Muscle of leg (tissue), 11 donors: ENCODE results near the gene CDKAL1. TPM values are rescaled to one million over a fixed set of nuclear protein-coding genes. Genes with fewer than 3 reads are reported as not detected.

Experiments used
- DNase-seq: peaks from one replicate; pipeline ENCODE4 v3.0.0; 2013
- H3K27ac ChIP-seq: one replicate; pipeline ENCODE4 v1.5.1; 2013; ENCODE audit warnings: mild to moderate bottlenecking, low read length, control low read depth
- H3K27me3 ChIP-seq: one replicate; pipeline ENCODE4 v1.6.1; 2013; ENCODE audit warnings: low read length; ENCODE audit not compliant: control insufficient read depth, insufficient read depth
- H3K36me3 ChIP-seq: one replicate; pipeline ENCODE4 v1.6.1; 2013; ENCODE audit warnings: low read length; ENCODE audit not compliant: control insufficient read depth, insufficient read depth
- H3K4me1 ChIP-seq: one replicate; pipeline ENCODE4 v1.6.1; 2013; ENCODE audit warnings: low read length; ENCODE audit not compliant: control insufficient read depth, insufficient read depth
- H3K4me3 ChIP-seq: one replicate; pipeline ENCODE4 v1.5.1; 2013; ENCODE audit warnings: low read length, control low read depth
- H3K9me3 ChIP-seq: replicated peaks from 2 replicates; pipeline ENCODE4 v1.6.1; 2013; ENCODE audit warnings: low read depth, low read length; ENCODE audit not compliant: control insufficient read depth
- WGBS: methylation state at CpG from one replicate; pipeline ENCODE4 v1.1.5; 2013; ENCODE audit warnings: missing lambda C conversion rate; ENCODE audit not compliant: insufficient coverage; 5-methylcytosine and 5-hydroxymethylcytosine counted together
- polyA plus RNA-seq, 8 donors: library from polyadenylated mRNA; unstranded; fragments of 120-200 nt; gene quantifications; one replicate each; pipeline versions ENCODE4 v1.2.1 to v1.2.3, GENCODE V29; 2013; ENCODE audit warnings: inconsistent platforms in 1 of 8, low replicate concordance in 1 of 8; ENCODE audit not compliant: insufficient read length in 8 of 8, insufficient read depth in 1 of 8
- total RNA-seq: library from RNA; stranded (reverse); fragments of 120-200 nt; gene quantifications from one replicate; pipeline ENCODE4 v1.2.4, GENCODE V29; 2013

CDKAL1 gene
- total and polyA plus RNA-seq, 9 donors: 11.0 to 23.6 (median 13.0) TPM

- Histone ChIP-seq H3K4me3 (no peak overlapping the region), H3K27me3 (no peaks in the 10 kb centered on the region), H3K9me3 (no peaks in the 10 kb centered on the region), H3K4me1 (no peaks in the 10 kb centered on the region), H3K27ac (no peak overlapping the region), H3K36me3 (no peaks in the 10 kb centered on the region)
- DNase-seq: no peak
Observed at GRCh38 chr6:20571261-20571660, 37.0 kb downstream of the CDKAL1 start.

GRCh38 chr6:20572288-20572687 lies 38.0 kb downstream of the CDKAL1 start:
- Histone ChIP-seq H3K9me3 (no peaks in the 10 kb centered on the region), H3K27ac (no peak overlapping the region), H3K4me1 (no peaks in the 10 kb centered on the region), H3K36me3 (peaks cover 3% of the 10 kb centered on the region), H3K27me3 (no peaks in the 10 kb centered on the region), H3K4me3 (no peak overlapping the region)
- no peak for DNase-seq
- no CpG with 5 or more reads among the region's 2 CpGs for WGBS

- no peak overlapping the region for H3K27ac ChIP-seq
Observed at GRCh38 chr6:20572940-20573339, 38.7 kb downstream of the CDKAL1 start.

GRCh38 chr6:20574355-20574754 lies 40.1 kb downstream of the CDKAL1 start:
- peaks cover 3% of the 10 kb centered on the region for H3K36me3 ChIP-seq
- H3K27me3 ChIP-seq: no peaks in the 10 kb centered on the region
- no peaks in the 10 kb centered on the region for H3K4me1 ChIP-seq
- H3K27ac ChIP-seq: no peak overlapping the region
- H3K9me3 ChIP-seq: no peaks in the 10 kb centered on the region
- no peak for DNase-seq
- no peak overlapping the region for H3K4me3 ChIP-seq

More at GRCh38 chr6:20572940-20573339, 38.7 kb downstream of the CDKAL1 start:
- Histone ChIP-seq H3K9me3 (no peaks in the 10 kb centered on the region), H3K4me1 (no peaks in the 10 kb centered on the region), H3K4me3 (no peak overlapping the region), H3K36me3 (peaks cover 3% of the 10 kb centered on the region), H3K27me3 (no peaks in the 10 kb centered on the region)
- peak; percentile 25 for DNase-seq
- WGBS: no CpG with 5 or more reads among the region's 1 CpG

GRCh38 chr6:20575125-20575524 lies 40.9 kb downstream of the CDKAL1 start:
- H3K27ac ChIP-seq: no peak overlapping the region
- no peak overlapping the region for H3K4me3 ChIP-seq
- DNase-seq: no peak
- peaks cover 3% of the 10 kb centered on the region for H3K36me3 ChIP-seq
- WGBS: no CpG with 5 or more reads among the region's 1 CpG
- H3K9me3 ChIP-seq: no peaks in the 10 kb centered on the region
- no peaks in the 10 kb centered on the region for H3K27me3 ChIP-seq
- H3K4me1 ChIP-seq: no peaks in the 10 kb centered on the region

- Histone ChIP-seq H3K36me3 (peaks cover 3% of the 10 kb centered on the region), H3K4me1 (no peaks in the 10 kb centered on the region), H3K27me3 (no peaks in the 10 kb centered on the region), H3K27ac (no peak overlapping the region), H3K9me3 (no peaks in the 10 kb centered on the region), H3K4me3 (no peak overlapping the region)
- no CpG with 5 or more reads among the region's 4 CpGs for WGBS
- peak; percentile 32 for DNase-seq
Observed at GRCh38 chr6:20575704-20576451, 41.6 kb downstream of the CDKAL1 start.

GRCh38 chr6:20577173-20577688 lies 43.0 kb downstream of the CDKAL1 start:
- H3K9me3 ChIP-seq: no peaks in the 10 kb centered on the region
- no peaks in the 10 kb centered on the region for H3K27me3 ChIP-seq
- DNase-seq: no peak
- H3K27ac ChIP-seq: no peak overlapping the region
- WGBS: no CpG with 5 or more reads among the region's 3 CpGs
- no peak overlapping the region for H3K4me3 ChIP-seq
- peaks cover 3% of the 10 kb centered on the region for H3K36me3 ChIP-seq
- H3K4me1 ChIP-seq: no peaks in the 10 kb centered on the region

GRCh38 chr6:20581070-20581469 lies 46.8 kb downstream of the CDKAL1 start:
- H3K4me1 ChIP-seq: no peaks in the 10 kb centered on the region
- no peaks in the 10 kb centered on the region for H3K27me3 ChIP-seq
- WGBS: no CpG with 5 or more reads among the region's 1 CpG
- DNase-seq: no peak
- peaks cover 3% of the 10 kb centered on the region for H3K36me3 ChIP-seq
- H3K4me3 ChIP-seq: no peak overlapping the region
- no peak overlapping the region for H3K27ac ChIP-seq
- H3K9me3 ChIP-seq: no peaks in the 10 kb centered on the region

GRCh38 chr6:20582586-20583443 lies 48.6 kb downstream of the CDKAL1 start:
- no CpG with 5 or more reads among the region's 4 CpGs for WGBS
- no peaks in the 10 kb centered on the region for H3K36me3 ChIP-seq
- H3K4me1 ChIP-seq: no peaks in the 10 kb centered on the region
- no peak for DNase-seq
- H3K4me3 ChIP-seq: no peak overlapping the region
- no peaks in the 10 kb centered on the region for H3K9me3 ChIP-seq
- H3K27ac ChIP-seq: no peak overlapping the region
- H3K27me3 ChIP-seq: no peaks in the 10 kb centered on the region

GRCh38 chr6:20583444-20583800 lies 49.2 kb downstream of the CDKAL1 start:
- Histone ChIP-seq H3K36me3 (no peaks in the 10 kb centered on the region), H3K9me3 (no peaks in the 10 kb centered on the region), H3K27me3 (no peaks in the 10 kb centered on the region), H3K27ac (no peak overlapping the region), H3K4me1 (no peaks in the 10 kb centered on the region), H3K4me3 (no peak overlapping the region)
- no CpG with 5 or more reads among the region's 3 CpGs for WGBS
- no peak for DNase-seq
